Measurements from ENCODE around the gene PI4KB.
"Not testable (repeated sequence)": the region's sequence is repeated elsewhere in the genome, so short reads cannot be mapped to it uniquely, and the experiment has no call there.

PI4KB gene

GRCh38 chr1:151362308-151363155, 35.3 kb upstream of the PI4KB start:
- Histone ChIP-seq H3K36me3 (ENCODE audit: control insufficient read depth, insufficient read depth, low read length) (no peaks in the 10 kb centered on the region), H3K4me3 (replicated peaks; ENCODE audit: low read depth, low read length) (no peak overlapping the region), H3K27me3 (replicated peaks; ENCODE audit: control insufficient read depth, insufficient read depth, low read length) (no peaks in the 10 kb centered on the region)
- TF ChIP-seq CTCF (IDR thresholded peaks at IDR 0.05; ENCODE audit: insufficient read depth, low read length, poor library complexity, severe bottlenecking) = no peak
- DNase-seq (ENCODE audit: extremely low read depth, insufficient read length) = no peak

GRCh38 chr1:151361883-151362282, 34.7 kb upstream of the PI4KB start:
- no peak for DNase-seq (ENCODE audit: extremely low read depth, insufficient read length)
- Histone ChIP-seq H3K36me3 (ENCODE audit: control insufficient read depth, insufficient read depth, low read length) (no peaks in the 10 kb centered on the region), H3K27me3 (replicated peaks; ENCODE audit: control insufficient read depth, insufficient read depth, low read length) (no peaks in the 10 kb centered on the region), H3K4me3 (replicated peaks; ENCODE audit: low read depth, low read length) (no peak overlapping the region)
- TF ChIP-seq CTCF (IDR thresholded peaks at IDR 0.05; ENCODE audit: insufficient read depth, low read length, poor library complexity, severe bottlenecking) = no peak

GRCh38 chr1:151356696-151357095, 29.5 kb upstream of the PI4KB start:
- no peak for TF ChIP-seq CTCF (IDR thresholded peaks at IDR 0.05; ENCODE audit: insufficient read depth, low read length, poor library complexity, severe bottlenecking)
- Histone ChIP-seq H3K27me3 (replicated peaks; ENCODE audit: control insufficient read depth, insufficient read depth, low read length) (no peaks in the 10 kb centered on the region), H3K4me3 (replicated peaks; ENCODE audit: low read depth, low read length) (no peak overlapping the region), H3K36me3 (ENCODE audit: control insufficient read depth, insufficient read depth, low read length) (no peaks in the 10 kb centered on the region)
- no peak for DNase-seq (ENCODE audit: extremely low read depth, insufficient read length)

- no peak for TF ChIP-seq CTCF (IDR thresholded peaks at IDR 0.05; ENCODE audit: insufficient read depth, low read length, poor library complexity, severe bottlenecking)
- no peaks in the 10 kb centered on the region for H3K36me3 ChIP-seq (ENCODE audit: control insufficient read depth, insufficient read depth, low read length)
- no peak overlapping the region for H3K4me3 ChIP-seq (replicated peaks; ENCODE audit: low read depth, low read length)
- no peaks in the 10 kb centered on the region for H3K27me3 ChIP-seq (replicated peaks; ENCODE audit: control insufficient read depth, insufficient read depth, low read length)
- no peak for DNase-seq (ENCODE audit: extremely low read depth, insufficient read length)
Measured at GRCh38 chr1:151352021-151352718, 25.0 kb upstream of the PI4KB start.

GRCh38 chr1:151350323-151350722, 23.1 kb upstream of the PI4KB start:
- H3K4me3 ChIP-seq (replicated peaks; ENCODE audit: low read depth, low read length); H3K27me3 ChIP-seq (replicated peaks; ENCODE audit: control insufficient read depth, insufficient read depth, low read length); H3K36me3 ChIP-seq (ENCODE audit: control insufficient read depth, insufficient read depth, low read length); DNase-seq (ENCODE audit: extremely low read depth, insufficient read length): not testable (repeated sequence)

- peak overlapping the region; percentile 47 for H3K4me3 ChIP-seq (replicated peaks; ENCODE audit: low read depth, low read length)
- H3K27me3 ChIP-seq (replicated peaks; ENCODE audit: control insufficient read depth, insufficient read depth, low read length) = no peaks in the 10 kb centered on the region
- TF ChIP-seq CTCF (IDR thresholded peaks at IDR 0.05; ENCODE audit: insufficient read depth, low read length, poor library complexity, severe bottlenecking) = no peak
- DNase-seq (ENCODE audit: extremely low read depth, insufficient read length) = no peak
- H3K36me3 ChIP-seq (ENCODE audit: control insufficient read depth, insufficient read depth, low read length) = peaks cover 18% of the 10 kb centered on the region
Measured at GRCh38 chr1:151347523-151348246, 20.5 kb upstream of the PI4KB start.

All from GM06990 (cell line).